Epithelial cell of esophagus (primary cell): Measurements from ENCODE around the gene SLC39A1.

Experiments
- DNase-seq: peaks from one replicate; pipeline ENCODE4 v3.0.0; 2010; ENCODE audit warnings: low read depth
- H3K4me3 ChIP-seq: 2 replicates; pipeline ENCODE4 v1.5.1; 2011; ENCODE audit warnings: mild to moderate bottlenecking, low read length, control low read depth
- CTCF ChIP-seq: IDR thresholded peaks from 2 replicates; pipeline ENCODE4 v1.5.1; 2011; ENCODE audit warnings: low read depth, mild to moderate bottlenecking, low read length, control low read depth, inconsistent platforms; ENCODE audit not compliant: insufficient read depth; ENCODE audit errors: missing control alignments

Gene SLC39A1

GRCh38 chr1:153958111-153958960 is 5.0 kb downstream of the SLC39A1 start, which contains the start of gene CRTC2:
TSS of gene CRTC2 (minus strand) at chr1:153958612. CDS start at chr1:153958497, 115 bp downstream.
- DNase-seq: peak; percentile 99
- peak within 1 kb of the TSS; percentile 96 for H3K4me3 ChIP-seq
- TF ChIP-seq CTCF: no peak

- no peak for DNase-seq
Observed at GRCh38 chr1:153957744-153958110, 5.6 kb downstream of the SLC39A1 start.

GRCh38 chr1:153956997-153957715 is 6.2 kb downstream of the SLC39A1 start:
- DNase-seq: no peak
- TF ChIP-seq CTCF: no peak

More at GRCh38 chr1:153957744-153958110, 5.6 kb downstream of the SLC39A1 start:
- no peak for TF ChIP-seq CTCF
- H3K4me3 ChIP-seq: peak overlapping the region; percentile 96

GRCh38 chr1:153954826-153955225 is 8.5 kb downstream of the SLC39A1 start:
- no peak overlapping the region for H3K4me3 ChIP-seq
- no peak for DNase-seq
- no peak for TF ChIP-seq CTCF

More at GRCh38 chr1:153956997-153957715, 6.2 kb downstream of the SLC39A1 start:
- H3K4me3 ChIP-seq: peak overlapping the region; percentile 96

- no peak for TF ChIP-seq CTCF
- H3K4me3 ChIP-seq: no peak overlapping the region
- no peak for DNase-seq
Observed at GRCh38 chr1:153953859-153954365, 9.4 kb downstream of the SLC39A1 start.

- H3K4me3 ChIP-seq: no peak overlapping the region
- DNase-seq: peak; percentile 60
- no peak for TF ChIP-seq CTCF
Observed at GRCh38 chr1:153951801-153952200, 11.5 kb downstream of the SLC39A1 start.
